GM12878 (cell line): ENCODE measurements around the gene IL17RE. TPM values are rescaled to one million over a fixed set of nuclear protein-coding genes. Genes with fewer than 3 reads are reported as not detected.

Source experiments
- ATAC-seq: fragments of 200-7000 bp; cut with Tn5 transposase; 3 replicates; pipeline ENCODE4 v1.9.1; 2020; ENCODE audit warnings: mild to moderate bottlenecking, moderate library complexity
- BruUV-seq: library from RNA; stranded (reverse); fragments of 400-500 nt; replicated peaks from 2 replicates; lab custom pipeline; 2021; lab: Mats Ljungman, UMichigan
- CTCF ChIA-PET: fragments of 300-600 bp; sonication (Branson Sonifier 250); formaldehyde crosslinking; extraction: SDS; loops from one replicate; lab custom pipeline; 2021; ENCODE audit warnings: inconsistent platforms; lab: Yijun Ruan, JAX
- POLR2A ChIA-PET: fragments of 350-600 bp; formaldehyde crosslinking; extraction: SDS; loops from one replicate; lab custom pipeline; 2021; ENCODE audit warnings: inconsistent platforms; lab: Charles Lee
- RAD21 ChIA-PET: fragments of 300-600 bp; sonication (Branson Sonifier 250); formaldehyde crosslinking; loops from one replicate; lab custom pipeline; 2023; ENCODE audit warnings: antibody characterized with exemption; ENCODE audit not compliant: unreplicated experiment; lab: Charles Lee
- SMC1A ChIA-PET: fragments of 300-600 bp; sonication (Branson Sonifier 250); formaldehyde crosslinking; loops from one replicate; lab custom pipeline; 2023; ENCODE audit not compliant: unreplicated experiment, uncharacterized antibody; lab: Charles Lee
- DNase-seq: peaks from one replicate; pipeline ENCODE4 v3.0.0-alpha.2; 2011; ENCODE audit warnings: low read depth, low spot score
- FAIRE-seq: peaks from 3 replicates; lab custom pipeline; 2011; peaks lifted over from hg19 to GRCh38; lab: Jason Lieb, UNC
- H2AFZ ChIP-seq: 2 replicates; pipeline ENCODE4 v1.6.0; 2011; ENCODE audit warnings: low read depth, low read length, control low read depth; ENCODE audit not compliant: control insufficient read depth
- H3K27ac ChIP-seq: 2 replicates; pipeline ENCODE4 v1.5.1; 2011; ENCODE audit warnings: control low read depth; ENCODE audit not compliant: control insufficient read depth, insufficient read depth
- H3K27me3 ChIP-seq, 2 experiments: replicated peaks in 1 of 2; 2 replicates each; pipeline versions ENCODE4 v1.6.0 to v1.6.1; 2011; ENCODE audit warnings: low read length in 1 of 2; ENCODE audit not compliant: control insufficient read depth in 2 of 2, insufficient read depth in 2 of 2
- H3K36me3 ChIP-seq, 2 experiments: 2 replicates each; pipeline ENCODE4 v1.5.1; 2011; ENCODE audit warnings: low read length in 1 of 2; ENCODE audit not compliant: control insufficient read depth in 2 of 2, insufficient read depth in 2 of 2
- H3K4me1 ChIP-seq: 2 replicates; pipeline ENCODE4 v1.6.1; 2011; ENCODE audit warnings: mild to moderate bottlenecking, low read length, moderate library complexity, mixed read lengths; ENCODE audit not compliant: control insufficient read depth, insufficient read depth
- H3K4me2 ChIP-seq: 2 replicates; pipeline ENCODE4 v1.6.0; 2011; ENCODE audit warnings: control low read depth; ENCODE audit not compliant: control insufficient read depth, insufficient read depth
- H3K4me3 ChIP-seq: fragments of 200-600 bp; sonication (generic); 2 replicates; pipeline ENCODE4 v1.5.1; 2016
- H3K79me2 ChIP-seq: 2 replicates; pipeline ENCODE4 v1.6.0; 2011; ENCODE audit warnings: low read length; ENCODE audit not compliant: control insufficient read depth, insufficient read depth
- H3K9ac ChIP-seq: 2 replicates; pipeline ENCODE4 v1.8.0; 2011; ENCODE audit warnings: low read length, control low read depth, mixed read lengths; ENCODE audit not compliant: control insufficient read depth, insufficient read depth
- H3K9me3 ChIP-seq: replicated peaks from 3 replicates; pipeline ENCODE4 v1.5.1; 2011; ENCODE audit warnings: mild to moderate bottlenecking, low read length; ENCODE audit not compliant: control insufficient read depth, insufficient read depth
- H4K20me1 ChIP-seq: 2 replicates; pipeline ENCODE4 v1.6.0; 2011; ENCODE audit not compliant: control insufficient read depth, insufficient read depth
- CHD1 ChIP-seq: IDR thresholded peaks from 2 replicates; pipeline ENCODE4 v1.6.1; 2012; ENCODE audit warnings: low read depth, low read length, improper control_type of control experiment
- E4F1 ChIP-seq: fragments of 450-650 bp; IDR thresholded peaks from 2 replicates; pipeline ENCODE4 v1.6.1; 2018; ENCODE audit warnings: borderline replicate concordance, mild to moderate bottlenecking; ENCODE audit not compliant: partially characterized antibody
- EED ChIP-seq: sonication (generic); IDR thresholded peaks from 2 replicates; pipeline ENCODE4 v1.6.1; 2016; ENCODE audit warnings: antibody characterized with exemption, low read depth
- HDGF ChIP-seq: fragments of 450-650 bp; IDR thresholded peaks from 2 replicates; pipeline ENCODE4 v1.6.1; 2016; ENCODE audit warnings: antibody characterized with exemption
- IRF4 ChIP-seq: IDR thresholded peaks from 2 replicates; pipeline ENCODE4 v1.6.1; 2011; ENCODE audit warnings: low read depth, low read length
- MAX ChIP-seq: IDR thresholded peaks from 2 replicates; pipeline ENCODE4 v1.6.1; 2012; ENCODE audit warnings: low read depth, low read length, improper control_type of control experiment
- RELB ChIP-seq: fragments of 450-650 bp; IDR thresholded peaks from 2 replicates; pipeline ENCODE4 v1.6.1; 2017; ENCODE audit warnings: low read depth, mild to moderate bottlenecking, moderate library complexity
- REST ChIP-seq: IDR thresholded peaks from 2 replicates; pipeline ENCODE4 v1.6.1; 2012; ENCODE audit warnings: mild to moderate bottlenecking, low read depth, low read length
- SIX5 ChIP-seq: IDR thresholded peaks from 2 replicates; pipeline ENCODE4 v1.6.1; 2011; ENCODE audit warnings: mild to moderate bottlenecking, low read depth, low read length, moderate library complexity; ENCODE audit not compliant: severe bottlenecking
- SMAD1 ChIP-seq: fragments of 450-650 bp; IDR thresholded peaks from 2 replicates; pipeline ENCODE4 v1.6.1; 2018; ENCODE audit warnings: mild to moderate bottlenecking, low read depth; ENCODE audit not compliant: partially characterized antibody
- SMAD5 ChIP-seq: IDR thresholded peaks from 2 replicates; pipeline ENCODE4 v1.6.1; 2016; ENCODE audit warnings: antibody characterized with exemption, low read depth
- STAT1 ChIP-seq: fragments of 450-650 bp; conservative IDR thresholded peaks from 2 replicates; pipeline ENCODE4 v1.6.1; 2014; ENCODE audit warnings: antibody characterized with exemption, mild to moderate bottlenecking
- TBL1XR1 ChIP-seq: IDR thresholded peaks from 2 replicates; pipeline ENCODE4 v1.6.1; 2012; ENCODE audit warnings: low read depth, low read length, improper control_type of control experiment
- ZNF622 ChIP-seq: fragments of 450-650 bp; IDR thresholded peaks from 2 replicates; pipeline ENCODE4 v1.6.1; 2017; ENCODE audit warnings: mild to moderate bottlenecking, inconsistent platforms
- whole genome bisulfite sequencing: methylation state at CpG from one replicate; pipeline ENCODE4 v1.1.6; 2016; ENCODE audit warnings: low lambda C conversion rate; ENCODE audit not compliant: insufficient replicate concordance, insufficient coverage; ENCODE audit errors: missing lambda C conversion rate; 5-methylcytosine and 5-hydroxymethylcytosine counted together
- in situ Hi-C: fragments of 300-500 bp; cut with MboI; formaldehyde crosslinking; loops from 9 replicates; pipeline ENCODE4 v1.14.3; 2018; ENCODE audit warnings: mixed read lengths
- intact Hi-C: fragments of 100-400 bp; cut with micrococcal nuclease; formaldehyde crosslinking; loops from one replicate; pipeline ENCODE4 v1.14.2; 2022; ENCODE audit not compliant: unreplicated experiment
- polyA plus RNA-seq, 11 experiments: library from polyadenylated mRNA; depleted of rRNA in 4 of 11; unstranded in 6 of 11; stranded (reverse) in 5 of 11; fragments of >200 nt; fragmentation: Nextera tagmentation in 4 of 11; fragmentation: Illumina TruSeq in 1 of 11; extraction: Ambion mirVana in 4 of 11; extraction: Trizol in 1 of 11; gene quantifications; 1 replicate in 1 of 11; 2 replicates in 10 of 11; pipeline versions ENCODE4 v1.2.1 to v1.2.3, GENCODE V29; 2011 to 2016; ENCODE audit warnings: inconsistent platforms in 2 of 11, missing spikeins in 2 of 11, low read depth in 1 of 11
- total RNA-seq, 4 experiments: library from RNA; depleted of rRNA in 3 of 4; stranded (reverse); fragments of >200 nt in 3 of 4; fragmentation: Illumina TruSeq in 1 of 4; extraction: Trizol in 1 of 4; gene quantifications; 2 replicates each; pipeline versions ENCODE4 v1.2.1 to v1.2.3, GENCODE V29; 2013 to 2021

Gene IL17RE
- total and polyA plus RNA-seq, 10 of the 15 experiments (the other 5 are each of a cell fraction or from before 2014, with no cell fraction given): 0.04 to 0.51 (median 0.12) TPM; not detected in 2

GRCh38 chr3:9898467-9899241 is 4.0 kb upstream of the IL17RE start (continued):
- no peak for TF ChIP-seq E4F1

GRCh38 chr3:9899289-9899791 is 3.3 kb upstream of the IL17RE start:
- Histone ChIP-seq H3K27me3 (no peaks in the 10 kb centered on the region), H3K4me2 (no peak overlapping the region), H3K9ac (no peak overlapping the region), H2AFZ (no peak overlapping the region), H3K4me3 (no peak overlapping the region), H3K36me3 (no peaks in the 10 kb centered on the region; a peak in 2 of 4 replicates), H4K20me1 (no peaks in the 10 kb centered on the region), H3K79me2 (no peaks in the 10 kb centered on the region), H3K27ac (no peak overlapping the region), H3K9me3 (no peaks in the 10 kb centered on the region), H3K4me1 (peaks cover 8% of the 10 kb centered on the region)
- 94% methylated on average over 2 of the region's 3 CpGs for WGBS
- RAD21 ChIA-PET: no interaction called here
- DNase-seq (no peak), ATAC-seq (no peak), FAIRE-seq (no peak)
- intact Hi-C loops: no loop called here
- no TSS peak for BruUV-seq
- POLR2A ChIA-PET: interaction anchor here (1.0 to 1.2 kb wide), 2 partner anchors 9 to 14 kb away, joined by 3 to 4 read pairs; no protein-coding TSS in a partner anchor
- SMC1A ChIA-PET: no interaction called here
- CTCF ChIA-PET: no interaction called here
- in situ Hi-C loops: no loop called here
- TF ChIP-seq IRF4: no peak
- TF ChIP-seq STAT1: no peak
- no peak for TF ChIP-seq SMAD5
- no peak for TF ChIP-seq ZNF622
- TF ChIP-seq SMAD1: no peak
- no peak for TF ChIP-seq HDGF
- TF ChIP-seq EED: no peak
- TF ChIP-seq TBL1XR1: no peak
- TF ChIP-seq CHD1: no peak
- TF ChIP-seq REST: no peak
- no peak for TF ChIP-seq RELB
- TF ChIP-seq MAX: no peak
- TF ChIP-seq SIX5: no peak
